Measurements from ENCODE around the gene FAM98B. TPM values are rescaled to one million over a fixed set of nuclear protein-coding genes. Genes with fewer than 3 reads are reported as not detected.

FAM98B gene
- total and polyA plus RNA-seq, 2 donors (not counting 1 experiment from before 2014, with no cell fraction given), result 1.4 to 21.5 TPM

DNA sequence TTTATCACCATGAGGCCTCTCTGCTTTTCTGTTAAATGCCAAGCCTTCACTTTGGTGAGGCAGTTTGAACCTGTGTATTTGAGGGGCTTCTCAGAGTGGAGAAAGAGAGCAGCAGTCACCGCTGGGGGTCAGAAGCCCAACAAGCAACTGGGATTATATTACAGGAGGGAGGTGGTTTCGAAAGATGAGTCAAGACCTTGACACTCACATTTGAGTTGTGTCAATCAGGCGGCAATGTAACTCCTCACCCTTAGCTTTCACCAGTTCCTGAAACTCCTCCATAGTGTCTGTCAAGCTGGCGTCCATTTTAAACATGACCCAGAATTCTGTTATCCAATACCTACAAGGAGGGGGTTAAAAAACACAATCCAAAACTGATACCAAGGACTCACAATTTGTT is 64.2 kb downstream of the FAM98B start:
- no peak overlapping the region for H3K4me3 ChIP-seq (ENCODE audit: control extremely low read depth in 1 of 5, extremely low read depth in 1 of 5, insufficient read depth in 1 of 5, low read depth in 2 of 5, low read length in 4 of 5)
- ATAC-seq (ENCODE audit: low read depth) (no peak), DNase-seq (no peak)
- ChIA-PET POLR2A (no interaction called here), CTCF (interaction anchor here (1.2 to 2.0 kb wide), 2 partner anchors 172 to 182 kb away, joined by 3 to 4 read pairs; no protein-coding TSS in a partner anchor)
- peaks cover 3 to 9% of the 10 kb centered on the region in 2 donors for H3K4me1 ChIP-seq (ENCODE audit: control insufficient read depth in 2 of 2, insufficient read depth in 2 of 2, low read length in 2 of 2)
- H3K9ac ChIP-seq (ENCODE audit: low read length), result no peak overlapping the region
- no peak overlapping the region for H3K27ac ChIP-seq (ENCODE audit: low read length in 2 of 2)
- intact Hi-C loops (cut with micrococcal nuclease), result no loop called here
- Mint-ChIP-seq H3K27ac (no peak overlapping the region), H3K4me1 (peaks cover 14% of the 10 kb centered on the region), H3K4me3 (no peak overlapping the region), H3K27me3 (no peaks in the 10 kb centered on the region), H3K9me3 (ENCODE audit: insufficient read depth) (no peaks in the 10 kb centered on the region)
- peaks cover 1 to 34% of the 10 kb centered on the region in 2 experiments for H3K36me3 ChIP-seq (replicated peaks in 1 of 2; ENCODE audit: control extremely low read depth in 1 of 2, control insufficient read depth in 1 of 2, extremely low read depth in 1 of 2, insufficient read depth in 2 of 2, low read length in 1 of 2)
- H2AFZ ChIP-seq (ENCODE audit: insufficient read depth, low read depth, low read length, poor library complexity, severe bottlenecking), result no peak overlapping the region
- 94% methylated on average over 2 of the region's 4 CpGs for WGBS (ENCODE audit: insufficient coverage)
- TF ChIP-seq EZH2 (IDR thresholded peaks at IDR 0.05; ENCODE audit: borderline replicate concordance, insufficient read depth, low read depth, low read length, poor library complexity, severe bottlenecking), result no peak
- TF ChIP-seq, protein P1, sequence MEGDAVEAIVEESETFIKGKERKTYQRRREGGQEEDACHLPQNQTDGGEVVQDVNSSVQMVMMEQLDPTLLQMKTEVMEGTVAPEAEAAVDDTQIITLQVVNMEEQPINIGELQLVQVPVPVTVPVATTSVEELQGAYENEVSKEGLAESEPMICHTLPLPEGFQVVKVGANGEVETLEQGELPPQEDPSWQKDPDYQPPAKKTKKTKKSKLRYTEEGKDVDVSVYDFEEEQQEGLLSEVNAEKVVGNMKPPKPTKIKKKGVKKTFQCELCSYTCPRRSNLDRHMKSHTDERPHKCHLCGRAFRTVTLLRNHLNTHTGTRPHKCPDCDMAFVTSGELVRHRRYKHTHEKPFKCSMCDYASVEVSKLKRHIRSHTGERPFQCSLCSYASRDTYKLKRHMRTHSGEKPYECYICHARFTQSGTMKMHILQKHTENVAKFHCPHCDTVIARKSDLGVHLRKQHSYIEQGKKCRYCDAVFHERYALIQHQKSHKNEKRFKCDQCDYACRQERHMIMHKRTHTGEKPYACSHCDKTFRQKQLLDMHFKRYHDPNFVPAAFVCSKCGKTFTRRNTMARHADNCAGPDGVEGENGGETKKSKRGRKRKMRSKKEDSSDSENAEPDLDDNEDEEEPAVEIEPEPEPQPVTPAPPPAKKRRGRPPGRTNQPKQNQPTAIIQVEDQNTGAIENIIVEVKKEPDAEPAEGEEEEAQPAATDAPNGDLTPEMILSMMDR (IDR thresholded peaks at IDR 0.05), result no peak
- H3K4me2 ChIP-seq (replicated peaks; ENCODE audit: low read depth, low read length, poor library complexity, severe bottlenecking), result no peak overlapping the region
- no peaks in the 10 kb centered on the region for H3K79me2 ChIP-seq (ENCODE audit: control insufficient read depth, insufficient read depth, low read length)
- H4K20me1 ChIP-seq (ENCODE audit: control insufficient read depth, insufficient read depth, low read length, poor library complexity, severe bottlenecking), result no peaks in the 10 kb centered on the region
- H3K27me3 ChIP-seq (replicated peaks in 1 of 4; ENCODE audit: control extremely low read depth in 1 of 4, control insufficient read depth in 3 of 4, insufficient read depth in 4 of 4, low read length in 3 of 4), result no peaks in the 10 kb centered on the region
- H3K9me3 ChIP-seq (ENCODE audit: control extremely low read depth in 1 of 3, control insufficient read depth in 2 of 3, insufficient read depth in 1 of 3, low read length in 2 of 3), result no peaks in the 10 kb centered on the region

DNA sequence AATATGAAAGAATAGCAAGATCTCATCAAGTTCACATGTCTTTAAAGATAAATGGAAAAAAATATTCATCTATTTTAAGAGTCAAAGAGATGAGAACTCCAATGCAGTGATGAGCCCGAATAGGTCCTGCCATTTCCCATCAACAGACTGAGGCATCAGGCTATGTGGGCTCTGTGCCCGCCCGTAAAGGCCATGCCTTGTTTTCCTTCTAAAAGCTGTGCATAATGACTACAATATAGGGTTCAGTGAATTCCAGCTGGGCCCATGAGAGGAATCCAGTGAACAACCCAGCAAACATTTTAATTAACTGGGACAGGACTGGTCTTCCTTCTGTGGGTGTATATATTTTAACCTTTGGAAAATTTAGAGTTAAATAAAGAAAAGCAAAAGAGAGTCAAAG is 66.1 kb downstream of the FAM98B start:
- no peak for TF ChIP-seq EZH2 (IDR thresholded peaks at IDR 0.05; ENCODE audit: borderline replicate concordance, insufficient read depth, low read depth, low read length, poor library complexity, severe bottlenecking)
- TF ChIP-seq, protein P1 (IDR thresholded peaks at IDR 0.05), result no peak
- CTCF ChIA-PET, result no interaction called here
- Histone ChIP-seq H3K79me2 (ENCODE audit: control insufficient read depth, insufficient read depth, low read length) (no peaks in the 10 kb centered on the region), H3K27me3 (replicated peaks in 1 of 4; ENCODE audit: control extremely low read depth in 1 of 4, control insufficient read depth in 3 of 4, insufficient read depth in 4 of 4, low read length in 3 of 4) (no peaks in the 10 kb centered on the region), H3K4me3 (ENCODE audit: control extremely low read depth in 1 of 5, extremely low read depth in 1 of 5, insufficient read depth in 1 of 5, low read depth in 2 of 5, low read length in 4 of 5) (no peak overlapping the region), H3K4me2 (replicated peaks; ENCODE audit: low read depth, low read length, poor library complexity, severe bottlenecking) (no peak overlapping the region), H3K27ac (ENCODE audit: low read length in 2 of 2) (no peak overlapping the region), H3K9ac (ENCODE audit: low read length) (no peak overlapping the region), H3K36me3 (replicated peaks in 1 of 2; ENCODE audit: control extremely low read depth in 1 of 2, control insufficient read depth in 1 of 2, extremely low read depth in 1 of 2, insufficient read depth in 2 of 2, low read length in 1 of 2) (peaks cover 3 to 28% of the 10 kb centered on the region in 2 experiments), H2AFZ (ENCODE audit: insufficient read depth, low read depth, low read length, poor library complexity, severe bottlenecking) (no peak overlapping the region), H3K4me1 (ENCODE audit: control insufficient read depth in 2 of 2, insufficient read depth in 2 of 2, low read length in 2 of 2) (peaks cover 0 to 2% of the 10 kb centered on the region in 2 donors), H4K20me1 (ENCODE audit: control insufficient read depth, insufficient read depth, low read length, poor library complexity, severe bottlenecking) (no peaks in the 10 kb centered on the region), H3K9me3 (ENCODE audit: control extremely low read depth in 1 of 3, control insufficient read depth in 2 of 3, insufficient read depth in 1 of 3, low read length in 2 of 3) (no peaks in the 10 kb centered on the region)
- no peak overlapping the region for H3K4me3 Mint-ChIP-seq
- H3K9me3 Mint-ChIP-seq (ENCODE audit: insufficient read depth), result no peaks in the 10 kb centered on the region
- POLR2A ChIA-PET, result no interaction called here
- WGBS (ENCODE audit: insufficient coverage), result 100% methylated on average over 2 of the region's 3 CpGs
- no peak for ATAC-seq (ENCODE audit: low read depth)
- H3K27ac Mint-ChIP-seq, result no peak overlapping the region
- no peaks in the 10 kb centered on the region for H3K27me3 Mint-ChIP-seq
- intact Hi-C loops (cut with micrococcal nuclease), result no loop called here
- DNase-seq, result no peak
- peaks cover 5% of the 10 kb centered on the region for H3K4me1 Mint-ChIP-seq

Measured in B cell (primary cell).